Endometrium (tissue), 2 donors: ENCODE results near the gene GPC3.
"Not testable (repeated sequence)": the region's sequence is repeated elsewhere in the genome, so short reads cannot be mapped to it uniquely, and the experiment has no call there.

Experiments
- FAIRE-seq: peaks from 2 replicates; lab custom pipeline; 2012; peaks lifted over from hg19 to GRCh38; lab: Jason Lieb, UNC
- donor health status: control.
- donor health status: control.

Gene GPC3

DNA sequence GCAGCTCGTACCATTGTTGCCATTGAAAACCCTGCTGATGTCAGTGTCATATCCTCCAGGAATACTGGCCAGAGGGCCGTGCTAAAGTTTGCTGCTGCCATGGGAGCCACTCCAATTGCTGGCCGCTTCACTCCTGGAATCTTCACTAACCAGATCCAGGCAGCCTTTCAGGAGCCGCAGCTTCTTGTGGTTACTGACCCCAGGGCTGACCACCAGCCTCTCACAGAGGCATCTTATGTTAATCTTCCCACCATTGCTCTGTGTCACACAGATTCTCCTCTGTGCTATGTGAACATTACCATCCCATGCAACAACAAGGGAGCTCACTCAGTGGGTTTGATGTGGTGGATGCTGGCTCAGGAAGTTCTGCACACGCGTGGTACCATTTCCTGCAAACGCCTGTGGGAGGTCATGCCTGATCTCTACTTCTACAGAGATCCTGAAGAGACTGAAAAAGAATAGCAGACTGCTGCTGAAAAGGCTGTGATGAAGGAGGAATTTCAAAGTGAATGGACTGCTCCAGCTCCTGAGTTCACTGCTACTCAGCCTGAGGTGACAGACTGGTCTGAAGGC is 222.3 kb downstream of the GPC3 start:
- not testable (repeated sequence) for FAIRE-seq

DNA sequence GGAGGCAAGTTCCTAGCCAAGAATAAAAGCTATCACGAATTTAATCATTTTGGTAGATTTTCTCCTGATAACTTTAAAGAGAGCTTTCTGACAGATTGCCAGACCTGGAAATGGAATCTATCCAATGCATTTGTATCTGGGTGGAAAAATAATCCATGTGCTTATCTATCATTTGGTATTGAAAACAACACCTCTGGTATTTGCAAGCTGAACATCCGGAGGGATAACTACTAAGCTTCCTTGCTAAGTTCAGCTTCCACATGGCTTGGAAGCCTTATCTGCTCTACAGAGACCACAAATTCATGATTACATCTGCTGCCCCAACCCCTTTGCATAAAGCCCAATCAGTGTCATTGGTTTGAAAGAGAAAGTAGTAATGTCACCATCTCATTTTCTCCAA is 230.7 kb downstream of the GPC3 start:
- no peak for FAIRE-seq

DNA sequence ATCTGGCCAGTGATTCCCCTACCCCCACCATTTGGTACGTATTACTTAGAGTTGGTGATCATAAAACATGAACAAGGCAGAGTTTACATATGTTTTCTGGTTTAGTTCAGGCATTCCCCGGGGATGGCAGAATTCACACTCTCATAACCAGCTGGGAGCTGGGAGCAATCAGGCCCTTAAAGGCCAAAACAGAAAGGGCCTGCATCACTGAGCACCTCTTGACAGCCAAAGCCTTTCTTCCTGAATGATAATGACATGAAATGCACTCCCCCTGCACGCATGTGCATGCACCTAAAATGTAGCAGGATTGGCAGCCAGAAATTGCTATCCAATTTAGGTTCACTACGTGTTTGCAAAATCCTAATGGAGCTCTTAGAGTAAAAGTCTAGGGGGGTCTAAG is 235.4 kb downstream of the GPC3 start:
- FAIRE-seq, result no peak

DNA sequence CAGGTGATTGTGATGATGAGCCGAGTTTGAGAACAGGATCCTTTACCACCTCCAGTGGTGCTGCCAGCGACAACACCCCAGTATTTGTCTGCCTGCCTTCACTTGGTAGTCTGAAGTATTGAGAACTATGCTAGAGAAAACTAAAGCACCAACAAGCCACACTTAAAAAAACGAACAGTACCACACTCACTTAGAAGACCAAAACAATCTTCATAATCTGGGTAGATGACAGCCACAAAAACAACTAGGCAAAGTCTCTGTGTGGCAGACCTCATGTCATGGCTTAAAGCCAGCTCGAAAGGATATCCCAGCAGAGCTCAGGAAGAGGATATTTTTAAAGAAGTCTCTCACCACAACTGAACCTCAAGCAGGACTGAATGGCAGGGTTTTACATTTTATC is 236.0 kb downstream of the GPC3 start:
- no peak for FAIRE-seq

DNA sequence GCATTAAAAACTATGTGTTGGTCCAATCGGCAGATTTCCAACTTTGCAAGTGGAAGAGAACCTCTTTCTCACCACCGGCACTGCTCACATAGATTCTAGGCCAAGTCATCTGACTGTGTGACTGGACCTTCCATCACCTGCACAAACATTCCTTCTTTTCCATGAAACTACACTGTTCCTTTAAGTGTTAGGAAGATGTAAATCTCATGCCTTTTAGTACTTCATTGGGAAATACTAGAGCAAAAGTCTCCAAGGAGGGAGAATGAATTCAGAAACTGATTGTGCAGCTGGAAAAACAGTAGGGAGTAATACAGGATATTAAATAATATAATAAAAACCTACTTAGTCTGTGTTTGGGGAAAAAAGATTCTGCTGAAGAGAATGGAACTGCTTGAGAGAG is 238.2 kb downstream of the GPC3 start:
- no peak for FAIRE-seq

DNA sequence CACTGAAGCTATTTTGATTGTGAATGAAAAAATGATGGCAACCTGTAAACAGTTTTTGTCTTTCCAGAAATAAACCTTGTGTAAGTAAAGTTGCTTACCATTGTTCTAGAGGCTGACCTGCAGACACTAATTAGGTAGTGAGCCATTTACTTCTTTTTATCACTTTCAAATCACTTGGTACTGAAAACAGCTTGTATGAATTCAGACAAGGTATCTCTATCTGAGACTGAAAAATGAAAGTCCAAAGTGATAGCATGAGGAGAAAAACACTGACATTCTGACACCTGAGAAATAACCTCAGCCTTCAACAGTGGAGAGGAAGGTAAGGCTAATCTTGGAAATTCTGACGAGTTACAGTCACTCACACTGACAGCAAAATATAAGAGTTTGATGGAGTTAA is 238.8 kb downstream of the GPC3 start:
- no peak for FAIRE-seq

DNA sequence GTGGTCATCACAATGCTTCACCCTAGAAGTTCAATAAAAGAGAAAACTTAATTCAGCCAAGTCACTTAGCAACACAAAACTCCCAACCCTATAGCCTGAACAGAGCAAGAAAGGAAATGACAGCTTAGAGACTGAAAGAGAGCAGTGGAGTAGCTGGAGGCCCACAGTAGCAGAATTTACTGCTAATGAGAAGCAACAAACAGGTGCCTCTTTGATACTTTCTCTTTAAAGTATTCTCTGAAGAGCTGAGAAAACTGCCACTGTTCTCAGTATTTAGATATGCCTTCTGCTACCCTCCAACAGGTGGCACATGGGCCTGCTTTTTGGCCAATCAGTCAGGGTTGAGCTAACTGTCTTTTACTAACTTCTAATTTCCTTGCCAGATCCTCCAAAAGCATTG is 240.0 kb downstream of the GPC3 start:
- FAIRE-seq, result no peak

DNA sequence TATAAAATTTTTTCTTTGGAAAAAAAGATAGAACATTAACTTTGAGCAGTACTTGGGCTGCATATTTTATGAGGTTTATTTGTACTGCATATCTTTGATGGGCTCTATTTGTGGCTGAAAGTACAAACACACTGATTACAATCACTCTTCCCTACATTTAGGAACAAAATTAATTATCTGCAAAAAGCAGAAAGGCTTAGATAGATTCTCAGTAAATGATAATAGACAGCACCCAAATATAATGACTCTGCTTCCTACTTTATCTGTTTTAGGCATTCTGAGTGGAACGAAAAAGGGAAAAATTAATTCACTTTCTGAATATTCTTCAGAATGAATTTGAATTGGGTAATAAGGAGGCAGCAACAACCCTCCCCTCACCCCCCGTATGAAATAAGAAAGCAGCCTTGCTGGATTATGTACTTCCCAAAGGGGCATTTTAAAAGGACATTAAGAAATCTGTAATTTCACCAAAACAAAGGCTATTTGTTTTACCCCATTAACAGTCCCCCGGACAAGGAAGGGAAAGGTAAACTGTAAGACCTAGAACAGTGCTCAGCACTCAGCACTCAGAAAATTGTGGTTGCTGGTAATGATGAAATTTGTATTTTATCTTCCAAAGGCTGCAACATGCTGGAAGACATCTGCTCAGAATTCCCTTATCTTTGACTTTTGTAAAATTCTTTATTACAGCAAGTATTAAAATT is 242.6 kb downstream of the GPC3 start:
- FAIRE-seq, result no peak

DNA sequence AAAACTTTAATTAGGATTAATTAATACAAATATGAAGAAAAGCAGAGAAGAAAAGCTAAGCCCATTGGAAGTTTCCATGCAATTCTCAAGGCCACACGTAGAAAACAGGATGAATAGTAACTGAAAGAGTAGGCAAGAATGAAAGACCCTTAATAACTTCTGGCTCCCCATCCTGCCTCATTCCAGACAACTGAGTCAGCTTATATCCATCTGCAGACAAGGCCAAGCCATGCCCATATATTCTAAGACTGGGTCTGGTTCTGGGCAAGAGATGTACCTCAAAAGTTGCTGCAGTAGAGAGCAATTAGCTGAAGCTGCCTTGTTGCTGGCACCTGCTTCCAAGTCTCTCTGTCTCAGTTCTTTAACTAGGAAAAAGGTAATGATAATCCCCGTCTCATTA is 244.1 kb downstream of the GPC3 start:
- no peak for FAIRE-seq

DNA sequence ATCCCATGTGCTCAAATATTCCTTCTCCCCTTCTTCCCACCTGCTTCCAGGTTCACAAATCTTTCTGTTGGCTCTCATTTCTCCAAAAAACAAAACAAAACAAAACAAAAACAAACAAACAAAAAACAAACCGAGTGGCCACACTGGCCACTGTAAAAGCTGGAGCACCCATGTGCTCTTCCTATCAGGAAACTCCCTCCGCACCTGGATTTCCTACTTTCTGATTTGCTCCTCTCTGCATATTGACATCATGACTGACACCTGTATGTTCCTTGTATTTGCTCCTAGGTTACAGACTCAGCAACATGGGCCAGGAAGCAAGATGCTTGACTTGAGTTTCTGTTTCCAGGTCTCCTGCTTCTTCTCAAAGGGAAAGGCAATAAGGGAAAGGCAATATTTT is 258.8 kb downstream of the GPC3 start:
- FAIRE-seq, result no peak

DNA sequence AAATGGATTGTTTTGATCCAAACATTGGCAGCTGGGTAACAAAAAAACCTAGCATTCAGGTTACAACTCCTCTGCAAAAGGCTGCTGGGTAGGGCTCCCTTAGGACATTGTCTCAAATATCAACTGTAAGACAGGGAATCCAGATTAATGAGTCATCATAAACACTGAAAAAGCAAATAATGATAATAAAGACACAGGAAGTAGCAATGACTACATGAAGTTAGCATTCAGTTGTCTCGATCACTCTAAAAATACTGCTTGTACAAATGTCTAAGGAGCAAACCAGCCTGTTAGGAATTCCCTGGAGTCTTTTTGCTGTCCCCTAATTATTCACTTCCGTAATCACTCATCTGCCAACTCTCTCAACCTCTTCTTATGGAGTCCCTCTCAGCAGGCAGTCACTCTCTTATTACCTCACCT is 259.2 kb downstream of the GPC3 start:
- FAIRE-seq, result no peak

DNA sequence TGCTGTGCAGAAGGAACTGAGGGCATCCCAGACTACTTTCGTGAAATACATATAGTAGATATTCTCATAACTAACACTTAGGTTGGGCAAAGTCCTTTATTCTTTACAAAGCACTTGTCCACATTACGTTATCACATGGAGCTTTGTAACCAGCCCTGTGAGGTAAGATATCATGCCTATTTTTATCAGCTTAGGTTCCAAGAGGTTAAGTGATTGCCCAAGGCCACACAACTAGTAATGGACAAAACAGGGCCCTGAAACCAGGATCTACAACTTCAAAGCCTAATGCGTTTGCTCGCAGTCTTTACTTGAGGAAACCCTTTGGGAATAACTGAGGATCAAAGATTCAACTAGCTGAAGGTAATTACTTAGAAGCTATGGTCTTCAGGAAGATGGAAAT is 261.5 kb downstream of the GPC3 start:
- no peak for FAIRE-seq

DNA sequence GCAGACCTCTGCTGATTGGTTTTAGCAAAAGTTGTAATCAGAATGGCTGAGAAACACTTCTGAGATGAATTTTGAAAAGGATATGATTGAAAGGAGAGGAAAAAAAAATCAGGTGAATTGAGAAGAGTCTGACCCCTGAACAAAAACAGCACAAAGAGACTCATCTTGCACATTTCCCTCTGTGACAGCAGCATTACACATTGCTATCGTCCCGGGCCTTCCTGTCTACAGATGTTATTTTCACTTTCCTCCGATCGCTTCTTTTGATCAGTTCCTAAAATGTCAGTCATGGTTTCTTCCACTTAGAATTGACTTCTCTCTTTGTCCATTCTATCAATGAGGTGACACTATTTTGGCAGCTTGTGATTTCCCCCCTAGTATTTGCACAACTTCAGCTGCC is 262.6 kb downstream of the GPC3 start:
- FAIRE-seq, result no peak

DNA sequence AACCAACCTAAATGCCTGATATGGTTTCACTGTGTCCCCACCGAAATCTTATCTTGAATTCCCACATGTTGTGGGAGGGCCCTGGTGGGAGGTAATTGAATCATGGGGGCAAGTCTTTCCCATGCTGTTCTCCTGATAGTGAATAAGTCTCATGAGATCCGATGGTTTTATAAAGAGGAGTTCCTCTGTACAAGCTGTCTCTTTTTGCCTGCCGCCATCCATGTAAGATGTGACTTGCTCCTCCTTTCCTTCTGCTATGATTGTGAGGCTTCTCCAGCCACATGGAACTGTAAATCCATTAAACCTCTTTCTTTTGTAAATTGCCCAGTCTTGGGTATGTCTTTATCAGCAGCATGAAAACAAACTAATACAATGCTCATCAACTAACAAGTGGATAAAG is 265.1 kb downstream of the GPC3 start:
- not testable (repeated sequence) for FAIRE-seq

DNA sequence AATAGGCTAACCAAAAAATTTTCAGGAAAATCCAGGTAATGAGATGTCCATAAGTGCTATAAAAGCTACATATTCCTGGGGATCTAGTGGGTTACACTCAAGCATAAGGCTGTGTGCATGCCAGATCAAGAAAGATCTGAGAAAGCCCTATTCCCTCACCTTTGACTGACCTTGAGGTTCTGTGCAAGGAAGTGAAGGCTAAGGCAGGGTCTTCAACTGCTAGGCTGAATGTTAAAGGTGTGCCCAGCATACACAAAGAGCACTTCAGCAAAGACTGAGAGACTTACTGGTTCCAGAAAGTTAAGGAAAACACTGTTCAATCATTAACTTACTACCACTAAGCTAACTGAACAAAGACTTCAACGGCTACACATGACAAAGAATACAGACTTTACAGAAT is 269.7 kb downstream of the GPC3 start:
- no peak for FAIRE-seq

DNA sequence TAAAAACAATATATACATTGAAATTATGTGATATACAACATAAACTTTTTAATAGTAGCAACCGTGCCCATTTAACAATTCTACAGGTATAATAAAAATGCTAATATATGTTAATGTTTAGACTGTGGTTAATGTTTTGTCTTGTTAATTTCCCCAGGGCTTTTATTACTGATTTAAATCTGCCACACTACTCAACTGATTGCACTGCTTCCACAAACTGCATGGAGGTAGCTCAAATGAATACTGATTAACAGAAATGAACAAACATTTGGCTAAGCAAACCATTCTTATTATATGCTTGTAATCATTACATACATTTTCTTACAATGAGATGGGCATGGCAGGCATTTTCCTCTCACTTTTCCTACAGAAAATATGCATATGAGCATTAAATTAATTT is 275.9 kb downstream of the GPC3 start:
- FAIRE-seq, result no peak

DNA sequence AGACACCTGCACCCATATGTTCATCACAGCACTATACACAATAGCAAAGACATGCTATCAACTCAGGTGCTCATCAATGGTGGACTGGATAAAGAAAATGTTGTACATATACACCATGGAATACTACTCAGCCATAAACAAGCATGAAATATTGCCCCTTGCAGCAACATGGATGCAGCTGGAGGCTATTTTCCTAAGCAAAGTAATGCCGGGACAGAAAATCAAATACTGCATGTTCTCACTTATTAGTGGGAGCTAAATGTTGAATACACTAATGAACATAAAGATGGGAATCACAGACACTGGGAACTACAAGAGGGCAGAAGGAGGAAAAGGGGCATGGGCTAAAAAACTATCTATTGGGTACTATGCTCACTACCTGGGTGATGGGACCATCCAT is 278.5 kb downstream of the GPC3 start:
- FAIRE-seq, result no peak

DNA sequence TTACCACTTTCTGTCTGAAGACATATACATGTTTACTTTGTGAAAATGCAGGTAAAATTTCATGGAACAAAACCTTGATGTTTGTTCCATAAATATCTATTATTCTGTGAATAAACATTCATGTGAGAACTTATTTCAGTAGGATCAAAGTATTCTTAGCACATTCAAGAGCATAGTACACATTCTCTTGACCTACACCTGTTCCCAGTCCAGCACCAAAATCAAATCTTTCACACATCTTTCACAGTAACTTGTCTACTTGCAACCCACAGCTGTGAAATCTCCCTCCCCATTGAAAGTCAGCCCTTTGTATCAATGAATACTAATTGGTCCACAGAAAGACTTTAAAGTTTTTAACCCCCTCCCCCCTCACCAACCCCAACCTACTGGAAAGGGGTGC is 283.2 kb downstream of the GPC3 start:
- no peak for FAIRE-seq

DNA sequence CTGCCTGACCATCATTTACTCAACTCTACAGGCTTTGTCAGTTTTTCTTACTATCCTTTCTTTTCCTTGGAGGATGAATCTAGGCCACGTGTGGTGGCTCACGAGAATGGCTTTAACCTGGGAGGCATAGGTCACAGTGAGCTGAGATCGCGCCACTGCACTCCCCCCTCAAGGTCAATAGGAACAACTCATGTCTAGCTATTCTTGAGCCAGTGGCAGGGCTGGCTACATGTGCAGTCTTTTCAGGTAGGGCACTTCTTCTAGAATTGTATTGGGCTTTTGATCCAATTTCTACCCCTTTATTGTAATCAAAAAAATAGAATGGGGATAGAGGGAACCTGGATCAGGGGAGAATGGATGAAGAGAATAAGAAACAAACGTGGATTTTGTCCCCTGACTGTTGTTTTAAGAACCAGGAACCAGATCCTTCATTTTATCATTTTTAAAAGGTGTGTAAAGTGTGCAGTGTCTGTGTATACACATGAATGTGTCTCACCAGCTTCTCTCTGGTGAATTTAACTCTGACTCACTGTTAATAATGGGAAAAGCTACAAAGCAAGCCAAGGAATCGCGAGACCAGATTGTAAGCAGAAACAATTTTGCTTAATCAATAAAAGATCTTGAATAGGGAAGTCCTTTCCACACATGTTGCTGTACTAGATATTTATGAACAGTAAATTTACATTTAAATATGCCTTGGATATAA is 286.2 kb downstream of the GPC3 start:
- no peak for FAIRE-seq

DNA sequence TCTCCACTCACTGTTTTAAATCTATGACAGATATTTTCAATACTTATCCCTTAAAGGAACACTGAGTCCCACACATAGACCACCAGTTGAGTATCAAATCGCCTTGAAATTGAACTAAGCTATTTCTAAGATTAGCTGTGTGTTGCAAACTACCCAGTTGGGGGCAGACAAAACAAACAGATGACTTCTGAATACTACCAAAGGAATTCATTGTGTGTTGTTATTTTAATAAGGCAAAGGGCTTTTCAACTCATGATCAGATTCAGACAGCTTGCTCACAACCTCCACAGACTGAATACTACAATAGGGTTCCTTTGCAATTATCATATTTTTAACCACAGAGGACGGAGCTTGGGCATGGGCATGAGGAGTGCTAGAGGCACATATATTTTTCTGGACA is 287.1 kb downstream of the GPC3 start:
- FAIRE-seq, result no peak

DNA sequence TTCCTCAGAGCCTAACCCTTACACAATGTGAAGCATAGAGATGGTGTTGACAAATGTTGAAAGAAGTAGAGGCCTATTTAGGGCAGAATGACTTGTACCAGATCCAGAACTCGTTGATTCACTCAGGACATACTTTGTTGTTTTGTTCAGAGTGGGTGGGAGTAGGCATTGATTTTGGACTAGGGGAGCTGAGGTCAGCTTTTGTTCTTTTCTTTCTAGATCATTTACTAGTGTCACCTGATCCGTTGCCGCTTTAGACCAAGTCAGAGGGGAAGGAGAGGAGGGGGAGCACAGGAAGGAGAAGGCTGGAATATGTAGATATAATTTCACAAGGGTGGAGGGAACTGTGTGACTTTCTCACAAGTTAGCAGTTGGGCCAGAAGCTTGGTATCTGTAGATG is 287.7 kb downstream of the GPC3 start:
- FAIRE-seq, result no peak

DNA sequence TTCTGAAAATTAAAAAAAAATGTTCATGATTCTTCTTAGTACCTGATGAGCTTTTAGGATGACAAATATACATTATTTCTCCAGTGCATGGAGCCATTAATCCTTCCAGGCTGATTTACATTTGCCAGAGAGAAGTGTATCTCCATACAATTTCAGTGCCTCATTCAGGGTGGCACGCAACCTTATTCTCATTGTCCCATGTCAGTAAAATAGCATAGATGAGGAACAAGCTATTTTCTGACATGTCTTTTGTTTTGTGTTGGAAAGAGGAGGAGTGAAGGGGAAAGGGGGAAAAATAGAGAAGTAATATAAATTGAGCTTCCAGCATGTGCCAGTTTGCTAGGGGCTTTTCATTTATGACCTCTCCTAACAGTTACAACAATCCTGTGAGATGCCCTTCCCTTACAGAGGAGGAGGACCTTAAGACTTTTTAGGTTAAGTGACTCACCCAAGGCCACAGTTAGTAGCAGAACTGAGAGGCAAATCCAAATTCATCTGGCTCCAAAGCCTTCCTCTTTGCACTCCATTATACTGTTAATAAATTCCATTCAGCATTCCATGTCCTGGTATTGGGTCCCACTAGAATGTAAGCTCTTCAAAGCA is 295.3 kb downstream of the GPC3 start:
- no peak for FAIRE-seq

DNA sequence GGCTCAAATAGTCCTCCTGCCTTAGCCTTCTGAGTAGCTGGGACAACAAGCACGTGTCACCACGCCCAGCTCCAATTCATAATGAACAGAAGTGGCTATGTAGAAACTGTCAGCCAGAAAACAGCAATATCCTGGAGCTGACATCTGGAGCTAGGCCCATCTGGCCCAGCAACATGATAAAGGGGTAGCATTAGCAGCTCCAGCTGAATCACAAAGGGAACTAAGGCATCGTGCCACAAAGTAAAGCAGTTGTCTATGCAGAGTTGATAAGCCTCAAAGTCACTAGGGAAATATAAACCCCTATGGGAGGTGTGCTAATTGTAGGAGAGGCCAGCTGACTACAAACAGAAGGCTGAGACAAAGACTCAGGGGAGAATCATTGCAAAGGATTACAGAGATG is 299.6 kb downstream of the GPC3 start:
- no peak for FAIRE-seq
